ENCODE data around the gene TESK2.

DNA sequence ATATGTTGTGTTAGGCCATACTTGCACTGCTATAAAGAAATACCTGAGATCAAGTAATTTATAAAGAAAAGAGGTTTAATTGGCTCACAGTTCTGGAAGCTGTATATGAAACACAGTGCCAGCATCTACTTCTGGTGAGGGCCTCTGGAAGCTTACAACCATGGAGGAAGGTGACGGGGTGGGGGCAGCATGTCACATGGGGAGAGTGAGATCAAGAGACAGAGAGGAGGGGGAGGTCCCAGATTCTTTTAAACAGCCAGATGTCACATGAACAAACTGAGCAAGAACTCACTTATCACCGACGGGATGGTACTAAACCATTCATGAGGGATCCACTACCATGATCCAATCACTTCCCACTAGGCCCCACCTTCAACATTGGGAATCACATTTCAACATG lies 42.6 kb downstream of the TESK2 start:
- TF ChIP-seq, protein P1, sequence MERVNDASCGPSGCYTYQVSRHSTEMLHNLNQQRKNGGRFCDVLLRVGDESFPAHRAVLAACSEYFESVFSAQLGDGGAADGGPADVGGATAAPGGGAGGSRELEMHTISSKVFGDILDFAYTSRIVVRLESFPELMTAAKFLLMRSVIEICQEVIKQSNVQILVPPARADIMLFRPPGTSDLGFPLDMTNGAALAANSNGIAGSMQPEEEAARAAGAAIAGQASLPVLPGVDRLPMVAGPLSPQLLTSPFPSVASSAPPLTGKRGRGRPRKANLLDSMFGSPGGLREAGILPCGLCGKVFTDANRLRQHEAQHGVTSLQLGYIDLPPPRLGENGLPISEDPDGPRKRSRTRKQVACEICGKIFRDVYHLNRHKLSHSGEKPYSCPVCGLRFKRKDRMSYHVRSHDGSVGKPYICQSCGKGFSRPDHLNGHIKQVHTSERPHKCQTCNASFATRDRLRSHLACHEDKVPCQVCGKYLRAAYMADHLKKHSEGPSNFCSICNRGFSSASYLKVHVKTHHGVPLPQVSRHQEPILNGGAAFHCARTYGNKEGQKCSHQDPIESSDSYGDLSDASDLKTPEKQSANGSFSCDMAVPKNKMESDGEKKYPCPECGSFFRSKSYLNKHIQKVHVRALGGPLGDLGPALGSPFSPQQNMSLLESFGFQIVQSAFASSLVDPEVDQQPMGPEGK (CRISPR knock-in tag; IDR thresholded peaks at IDR 0.05; ENCODE audit: borderline replicate concordance) = no peak
- no peak for TF ChIP-seq ISL1 (CRISPR knock-in tag; IDR thresholded peaks at IDR 0.05)
- TF ChIP-seq OSR1 (CRISPR knock-in tag; IDR thresholded peaks at IDR 0.05) = no peak
- TF ChIP-seq ZNF565 (CRISPR knock-in tag; conservative IDR thresholded peaks at IDR 0.05; ENCODE audit: low read depth) = no peak
- no peak for TF ChIP-seq TOX (CRISPR knock-in tag; IDR thresholded peaks at IDR 0.05; ENCODE audit: borderline replicate concordance)
- TF ChIP-seq, protein P2, sequence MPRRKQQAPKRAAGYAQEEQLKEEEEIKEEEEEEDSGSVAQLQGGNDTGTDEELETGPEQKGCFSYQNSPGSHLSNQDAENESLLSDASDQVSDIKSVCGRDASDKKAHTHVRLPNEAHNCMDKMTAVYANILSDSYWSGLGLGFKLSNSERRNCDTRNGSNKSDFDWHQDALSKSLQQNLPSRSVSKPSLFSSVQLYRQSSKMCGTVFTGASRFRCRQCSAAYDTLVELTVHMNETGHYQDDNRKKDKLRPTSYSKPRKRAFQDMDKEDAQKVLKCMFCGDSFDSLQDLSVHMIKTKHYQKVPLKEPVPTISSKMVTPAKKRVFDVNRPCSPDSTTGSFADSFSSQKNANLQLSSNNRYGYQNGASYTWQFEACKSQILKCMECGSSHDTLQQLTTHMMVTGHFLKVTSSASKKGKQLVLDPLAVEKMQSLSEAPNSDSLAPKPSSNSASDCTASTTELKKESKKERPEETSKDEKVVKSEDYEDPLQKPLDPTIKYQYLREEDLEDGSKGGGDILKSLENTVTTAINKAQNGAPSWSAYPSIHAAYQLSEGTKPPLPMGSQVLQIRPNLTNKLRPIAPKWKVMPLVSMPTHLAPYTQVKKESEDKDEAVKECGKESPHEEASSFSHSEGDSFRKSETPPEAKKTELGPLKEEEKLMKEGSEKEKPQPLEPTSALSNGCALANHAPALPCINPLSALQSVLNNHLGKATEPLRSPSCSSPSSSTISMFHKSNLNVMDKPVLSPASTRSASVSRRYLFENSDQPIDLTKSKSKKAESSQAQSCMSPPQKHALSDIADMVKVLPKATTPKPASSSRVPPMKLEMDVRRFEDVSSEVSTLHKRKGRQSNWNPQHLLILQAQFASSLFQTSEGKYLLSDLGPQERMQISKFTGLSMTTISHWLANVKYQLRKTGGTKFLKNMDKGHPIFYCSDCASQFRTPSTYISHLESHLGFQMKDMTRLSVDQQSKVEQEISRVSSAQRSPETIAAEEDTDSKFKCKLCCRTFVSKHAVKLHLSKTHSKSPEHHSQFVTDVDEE (CRISPR knock-in tag; IDR thresholded peaks at IDR 0.05) = no peak
- no peak for TF ChIP-seq ZNF8 (CRISPR knock-in tag; IDR thresholded peaks at IDR 0.05)
